Stimulated activated CD4-positive, alpha-beta T cell treated with anti-CD3 and anti-CD28 coated beads, Interleukin-2, amount 100 ng/mL, for 48 hours (primary cell): ENCODE results near the gene AMIGO3.

Experiments used
- DNase-seq, 2 donors: peaks; one replicate each; pipeline ENCODE4 v3.0.0-alpha.2; 2020

The AMIGO3 gene

DNA sequence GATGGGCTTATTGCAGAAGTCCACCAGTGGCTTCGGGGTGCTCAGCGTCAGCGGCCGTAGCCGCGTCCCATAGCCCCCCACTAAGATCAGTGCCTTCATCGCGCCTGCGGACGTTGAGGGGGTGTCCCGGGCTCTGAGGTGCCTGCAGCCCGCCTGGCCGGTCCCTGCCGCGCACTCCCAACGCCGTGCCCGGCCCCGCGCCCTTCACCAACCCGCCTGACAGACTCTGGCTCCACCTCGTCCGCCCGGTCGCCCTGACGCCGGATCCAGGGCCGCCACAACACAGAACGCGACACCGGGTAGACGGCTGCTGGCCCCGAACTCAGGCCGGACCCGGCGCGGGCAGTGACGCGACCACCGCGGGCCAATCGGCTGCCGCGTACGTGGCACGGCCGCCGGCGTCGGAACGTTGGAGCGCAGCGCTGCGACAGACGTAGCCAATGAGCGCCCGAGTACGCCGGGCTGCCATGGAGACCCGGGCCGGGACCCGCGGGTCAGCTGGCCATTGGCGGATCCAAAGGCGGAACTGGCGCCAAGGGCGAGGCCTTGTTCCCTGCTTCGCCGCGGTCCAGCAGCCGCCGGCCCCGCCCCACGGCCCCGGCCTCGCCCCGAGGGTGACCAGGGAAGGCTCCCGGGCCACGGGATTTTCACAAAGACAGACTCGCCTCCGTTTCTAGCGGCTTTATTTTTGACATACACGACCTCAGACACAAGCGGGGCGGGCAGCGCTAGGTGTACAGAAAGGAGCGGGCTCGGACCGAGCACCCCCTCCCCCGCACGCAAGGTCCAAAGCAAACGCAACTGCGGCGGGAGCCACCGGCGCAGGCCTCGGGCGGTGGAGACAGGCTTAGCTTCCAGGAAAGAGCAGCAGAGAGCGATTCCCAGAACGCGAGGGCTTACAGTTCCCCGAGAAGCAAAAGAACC lies 4.4 kb upstream of the AMIGO3 start, which contains the start of gene GMPPB:
Gene GMPPB (minus strand): TSS at position 324 of the 924 bp plus-strand sequence. CDS start 225 bp downstream, at position 99.
- DNase-seq: peak; percentile 92 to 95

DNA sequence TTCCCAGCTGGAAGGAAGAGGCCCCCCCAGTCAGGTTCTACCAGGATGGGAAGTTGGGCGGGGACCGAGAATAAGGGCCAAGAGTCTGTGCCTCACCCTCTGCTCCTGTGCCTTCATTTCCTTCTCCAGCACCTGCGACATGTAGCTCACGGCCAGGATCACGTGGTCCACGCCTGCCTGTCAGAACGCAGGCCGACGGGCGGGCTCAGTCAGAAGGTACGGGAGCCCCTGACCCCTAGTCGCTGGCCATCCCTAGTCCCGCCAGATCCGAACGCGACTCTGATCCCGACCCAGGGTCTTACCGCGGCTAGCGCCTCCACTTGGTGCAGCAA lies 3.8 kb upstream of the AMIGO3 start:
- DNase-seq: peak; percentile 41 to 56

DNA sequence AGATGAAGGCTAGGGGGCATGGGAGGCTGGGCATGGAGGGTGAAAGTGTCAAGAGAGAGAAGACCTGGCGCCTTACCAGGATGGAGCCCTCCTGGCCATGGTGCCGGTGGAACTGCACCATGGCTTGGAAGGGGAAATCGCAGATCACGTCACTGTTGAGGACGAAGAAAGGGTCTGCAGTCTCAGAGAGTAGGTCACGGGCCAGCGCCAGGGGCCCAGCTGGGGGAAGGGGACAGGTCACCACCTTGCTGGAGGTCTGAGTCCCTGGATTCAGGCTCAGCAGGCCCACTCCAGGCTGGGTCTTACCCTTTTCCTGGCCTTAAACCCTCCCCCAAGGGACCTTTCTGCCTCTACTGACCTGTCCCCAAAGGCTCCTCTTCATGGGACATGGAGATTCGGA lies 3.4 kb upstream of the AMIGO3 start:
- DNase-seq: no peak

DNA sequence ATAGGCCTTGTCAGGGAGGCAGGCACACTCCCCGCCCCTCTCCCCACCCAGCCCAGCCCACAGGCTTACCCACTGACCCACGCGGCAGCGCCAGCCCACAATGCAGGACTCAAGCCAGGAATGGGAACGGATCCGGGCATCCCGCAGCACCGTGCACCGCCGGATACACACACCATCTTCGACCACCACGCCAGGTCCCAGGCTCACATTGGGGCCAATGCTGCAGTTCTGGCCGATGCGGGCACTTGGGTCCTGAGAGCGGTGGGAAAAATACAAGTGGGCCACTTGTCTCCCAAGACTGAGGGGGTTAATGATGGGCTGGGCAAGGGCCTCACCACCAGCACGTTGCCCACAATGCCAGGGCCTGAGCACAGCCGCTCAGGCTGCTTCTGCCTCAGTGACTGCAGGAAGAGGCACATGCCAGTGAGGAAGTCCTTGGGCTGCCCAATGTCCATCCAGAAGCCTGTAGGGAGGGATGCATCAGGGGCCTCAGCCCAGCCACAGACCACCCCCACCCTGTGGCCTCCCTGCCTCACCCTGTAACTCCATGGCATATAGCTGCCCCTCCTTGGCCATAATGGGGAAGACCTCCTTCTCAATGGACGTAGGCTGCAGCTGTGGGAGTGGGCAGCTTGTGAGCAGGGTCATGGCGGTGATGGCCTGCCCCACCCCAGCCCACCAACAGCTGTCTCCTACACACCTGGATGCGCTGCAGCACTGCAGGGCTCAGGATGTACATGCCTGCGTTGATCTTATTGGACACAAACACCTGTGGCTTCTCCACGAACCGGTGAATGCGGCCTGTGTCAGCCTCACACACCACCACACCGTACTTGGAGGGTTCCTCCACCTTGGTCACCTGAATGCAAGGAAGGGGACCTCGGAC lies 2.7 kb upstream of the AMIGO3 start:
- no peak for DNase-seq

DNA sequence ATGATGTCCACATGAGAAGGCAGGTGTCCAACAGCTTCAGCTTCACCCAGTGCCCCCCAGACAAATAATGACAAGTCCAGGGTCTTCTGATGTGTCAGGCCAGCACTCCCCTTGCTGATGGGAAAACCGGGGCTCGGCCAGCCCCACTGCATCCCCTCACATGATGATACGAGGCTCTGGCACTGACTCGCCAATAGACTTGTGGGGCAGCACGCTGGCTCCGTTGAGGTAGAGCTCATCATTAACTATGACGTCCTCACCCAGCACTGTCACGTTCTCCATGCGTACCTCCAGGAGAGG lies 2.1 kb upstream of the AMIGO3 start:
- no peak for DNase-seq

DNA sequence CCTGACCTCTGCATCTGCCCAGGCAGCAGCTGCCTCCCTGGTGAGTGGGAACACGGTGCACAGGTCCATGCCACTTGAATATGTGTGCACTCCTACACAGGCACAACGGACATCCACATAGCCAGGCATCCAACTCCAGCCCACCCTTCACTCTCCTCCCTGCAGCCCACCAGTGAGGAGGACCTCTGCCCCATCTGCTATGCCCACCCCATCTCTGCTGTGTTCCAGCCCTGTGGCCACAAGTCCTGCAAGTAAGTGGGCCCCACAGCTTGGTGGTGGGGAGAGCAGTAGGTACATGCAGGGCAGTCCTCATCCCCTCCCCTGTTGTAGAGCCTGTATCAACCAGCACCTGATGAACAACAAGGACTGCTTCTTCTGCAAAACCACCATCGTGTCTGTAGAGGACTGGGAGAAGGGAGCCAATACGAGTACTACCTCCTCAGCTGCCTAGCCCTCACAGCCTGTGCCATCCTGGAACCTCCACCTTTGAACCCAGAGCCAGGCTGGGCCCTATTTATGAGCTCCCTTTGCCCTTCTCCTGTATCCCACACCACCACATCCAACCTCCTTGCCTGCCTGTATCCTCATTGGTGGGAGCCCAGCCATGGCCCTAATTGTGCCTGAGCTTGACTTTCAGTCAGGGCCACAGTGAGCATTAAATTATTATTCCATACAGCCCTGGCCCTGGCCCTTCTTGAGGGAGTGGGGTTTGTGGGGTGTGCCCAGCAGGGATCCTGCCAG lies 1.5 kb upstream of the AMIGO3 start:
- no peak for DNase-seq

DNA sequence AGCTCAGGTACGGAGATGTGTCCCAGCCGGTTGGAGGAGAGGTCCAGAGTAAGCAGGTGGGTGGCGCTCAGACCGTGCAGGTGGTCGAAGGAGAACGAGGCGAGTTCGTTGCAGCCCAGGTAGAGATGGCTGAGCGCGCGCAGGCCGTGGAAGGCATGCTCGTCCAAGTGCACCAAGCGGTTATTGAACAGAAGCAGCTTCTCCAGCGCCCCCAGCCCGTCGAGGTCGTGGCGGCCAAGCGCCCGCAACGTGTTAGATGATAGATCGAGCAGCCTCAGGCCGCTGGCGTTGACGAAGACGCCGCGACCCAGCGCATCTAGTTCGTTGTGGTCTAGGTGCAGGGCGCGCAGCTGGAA lies 648 bp downstream of the AMIGO3 start:
- no peak for DNase-seq

DNA sequence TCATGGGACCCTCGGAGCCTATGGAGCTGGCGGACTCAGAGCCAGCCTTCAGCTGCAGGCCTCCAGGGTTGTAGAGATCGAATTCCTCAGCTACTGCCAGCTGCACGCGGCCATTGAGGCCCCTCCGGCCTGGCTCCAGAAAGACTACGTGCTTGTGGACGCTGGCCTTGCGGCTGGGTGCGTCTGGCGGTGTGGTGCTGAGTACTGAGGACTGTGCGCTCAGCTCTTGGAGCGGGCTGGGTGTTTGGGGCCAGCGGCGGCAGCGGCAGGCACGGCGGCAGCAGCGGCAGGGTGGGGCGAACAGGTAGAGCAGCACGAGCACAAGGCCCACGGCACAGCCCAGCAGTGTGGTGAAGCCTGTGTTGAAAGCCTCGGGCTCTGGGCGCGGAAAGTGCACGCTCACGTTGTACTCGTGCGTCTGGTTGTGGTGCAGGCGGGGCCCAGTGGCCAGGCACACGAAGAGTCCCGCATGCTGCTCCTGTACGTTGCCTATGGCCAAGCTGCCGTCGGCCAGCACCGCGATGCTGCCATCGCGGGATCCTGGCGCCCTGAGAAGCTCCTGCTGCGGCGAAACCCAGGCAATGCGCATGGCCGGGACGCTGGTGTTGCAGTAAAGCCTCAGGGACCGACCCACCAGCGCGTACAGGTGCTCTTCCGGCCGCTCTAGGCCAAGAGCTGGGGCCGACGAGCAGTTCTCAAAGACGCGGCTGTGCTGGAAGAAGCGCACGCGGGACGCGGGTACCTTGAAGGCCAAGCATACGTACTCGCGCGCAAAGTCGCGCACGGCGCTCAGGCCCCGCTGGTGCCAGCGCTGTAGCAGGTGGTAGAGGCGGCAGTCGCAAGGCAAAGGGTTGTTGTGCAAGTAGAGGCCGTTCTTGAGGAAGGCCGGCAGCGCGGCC lies 1.3 kb downstream of the AMIGO3 start:
- DNase-seq: no peak

DNA sequence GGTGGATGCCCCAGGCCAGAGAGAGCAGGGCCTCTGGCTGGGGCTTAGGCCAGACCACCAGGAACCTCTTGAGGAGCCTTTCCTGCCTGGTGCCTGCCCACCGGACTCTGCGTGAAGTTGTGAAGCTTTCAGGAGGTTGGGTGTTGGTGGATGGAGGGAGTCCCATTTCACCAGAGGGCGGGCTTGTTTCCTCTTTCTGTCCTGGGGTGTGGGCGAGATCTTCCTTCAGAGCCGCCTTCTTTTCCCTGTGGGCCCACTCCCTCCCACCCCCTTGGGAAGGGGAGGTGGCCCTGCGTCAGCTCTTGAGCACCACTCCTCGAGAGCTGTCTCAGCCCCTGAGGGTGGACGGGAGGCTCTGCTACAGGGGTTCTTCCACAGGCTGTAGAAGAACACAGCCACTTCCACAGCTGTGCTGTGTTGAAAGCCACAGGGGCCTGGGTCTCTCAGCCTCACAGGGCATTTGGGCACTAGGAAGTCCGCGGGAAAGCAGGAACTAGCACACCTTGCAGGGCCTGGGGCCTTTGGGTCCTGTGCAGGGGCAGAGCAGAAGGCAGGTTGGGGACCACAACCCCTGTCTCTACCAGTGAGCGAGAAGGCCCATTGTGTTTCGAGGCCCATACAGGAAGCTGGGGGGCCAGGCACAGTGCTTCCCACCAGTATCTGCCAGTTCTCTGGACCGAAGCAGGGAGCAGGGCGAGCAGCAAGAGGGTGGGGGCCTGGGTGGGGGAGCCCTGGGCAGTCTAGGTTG lies 2.1 kb downstream of the AMIGO3 start:
- no peak for DNase-seq

DNA sequence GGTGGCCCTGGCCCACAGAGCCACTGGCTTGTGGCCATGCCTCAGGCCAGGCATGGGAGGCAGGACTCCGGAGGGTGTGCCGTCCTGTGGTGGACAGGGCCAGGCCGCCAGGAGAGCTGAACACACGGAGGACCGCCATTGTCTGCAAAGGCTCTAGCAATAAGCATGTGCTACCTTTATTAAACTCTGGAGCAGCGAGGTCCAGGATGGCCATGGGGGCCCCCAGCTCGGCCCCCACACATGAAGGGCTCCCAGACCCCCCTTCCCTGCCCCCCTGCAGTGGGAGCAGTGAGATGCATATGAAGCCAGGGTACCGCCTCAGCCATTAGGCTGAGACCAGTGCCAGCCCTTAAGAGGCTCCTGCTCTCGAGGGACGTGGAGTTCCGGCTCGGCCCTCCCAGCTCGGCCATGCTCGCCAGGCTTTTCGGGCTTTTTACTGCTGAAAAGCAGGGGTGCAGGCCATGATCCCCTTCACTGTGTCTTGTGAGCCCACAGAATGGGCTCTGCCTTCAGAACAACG lies 2.7 kb downstream of the AMIGO3 start:
- no peak for DNase-seq

DNA sequence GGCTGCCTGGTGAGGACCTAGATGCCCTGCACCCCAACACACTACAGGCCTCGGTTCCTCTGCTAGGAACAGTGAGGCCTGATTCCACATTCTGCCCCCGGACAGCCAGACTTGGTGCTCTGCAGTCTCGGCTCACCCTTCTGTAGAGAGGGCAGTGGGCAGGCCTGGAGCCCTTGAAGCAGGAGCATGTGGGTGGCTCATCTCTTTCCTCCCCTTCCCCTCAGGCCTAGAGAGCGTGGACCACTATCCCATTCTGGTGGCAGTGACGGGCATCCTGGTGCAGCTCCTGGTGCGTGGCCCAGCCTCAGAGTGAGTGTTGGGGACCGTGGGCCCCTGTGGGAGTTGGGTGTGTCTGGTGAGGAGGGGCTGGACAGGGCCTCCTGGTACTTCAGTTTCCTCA lies 3.3 kb downstream of the AMIGO3 start:
- no peak for DNase-seq

DNA sequence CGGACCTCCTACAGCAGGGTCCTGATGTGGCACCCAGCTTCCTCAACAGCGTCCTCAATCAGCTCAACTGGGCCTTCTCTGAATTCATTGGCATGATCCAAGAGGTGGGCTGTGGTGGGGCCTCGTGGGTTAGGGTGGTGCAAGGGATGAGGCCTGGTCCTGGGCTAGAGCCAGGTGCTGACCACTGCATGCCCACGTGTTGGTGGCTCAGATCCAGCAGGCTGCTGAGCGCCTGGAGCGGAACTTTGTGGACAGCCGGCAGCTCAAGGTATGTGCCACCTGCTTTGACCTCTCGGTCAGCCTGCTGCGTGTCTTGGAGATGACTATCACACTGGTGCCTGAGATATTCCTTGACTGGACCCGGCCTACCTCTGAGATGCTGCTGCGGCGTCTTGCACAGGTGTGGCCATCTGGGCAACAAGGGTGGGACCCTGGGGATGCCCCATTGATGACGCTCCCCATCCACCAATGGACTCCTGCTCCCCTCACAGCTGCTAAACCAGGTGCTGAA lies 3.8 kb downstream of the AMIGO3 start:
- DNase-seq: no peak

DNA sequence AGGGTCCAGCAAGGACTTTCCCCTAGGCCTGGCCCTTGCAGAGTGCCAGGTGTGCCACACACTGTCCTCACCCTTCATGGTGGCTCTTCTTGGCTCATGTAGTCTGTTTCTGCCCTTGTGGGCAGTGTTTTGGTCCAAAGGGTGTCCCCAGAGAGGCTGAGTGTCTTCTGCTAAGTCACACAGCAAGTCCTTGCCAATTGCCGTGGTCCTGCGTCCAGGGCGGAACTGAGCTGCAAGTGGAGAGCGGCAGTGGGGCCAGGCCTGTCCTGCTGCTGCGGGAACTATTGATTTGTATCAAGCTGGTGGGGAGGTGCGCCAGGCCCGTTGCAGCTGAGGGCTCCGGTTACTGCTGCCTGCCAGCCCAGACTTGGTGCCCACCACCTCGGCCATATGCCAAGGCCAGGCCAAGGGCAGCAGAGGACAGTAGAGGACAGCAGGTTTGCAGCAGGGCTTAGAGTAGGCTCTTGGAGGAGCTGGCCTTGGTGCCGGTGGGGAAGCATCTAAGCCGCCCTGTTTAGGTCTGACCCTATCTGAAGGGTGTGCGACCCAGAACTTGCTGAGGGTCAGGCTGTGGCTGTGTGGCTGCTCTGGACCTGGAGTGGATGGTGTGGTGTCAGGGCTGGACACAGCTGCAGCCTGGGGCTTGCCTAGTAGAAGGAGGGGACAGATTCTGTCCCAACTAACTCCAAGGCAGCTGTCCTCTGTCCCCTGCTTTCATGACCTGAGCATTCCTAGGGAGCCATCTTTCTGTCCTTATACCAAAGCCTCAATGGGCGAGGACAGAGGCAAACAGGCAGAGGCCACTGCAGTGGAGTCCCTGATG lies 4.5 kb downstream of the AMIGO3 start:
- no peak for DNase-seq

DNA sequence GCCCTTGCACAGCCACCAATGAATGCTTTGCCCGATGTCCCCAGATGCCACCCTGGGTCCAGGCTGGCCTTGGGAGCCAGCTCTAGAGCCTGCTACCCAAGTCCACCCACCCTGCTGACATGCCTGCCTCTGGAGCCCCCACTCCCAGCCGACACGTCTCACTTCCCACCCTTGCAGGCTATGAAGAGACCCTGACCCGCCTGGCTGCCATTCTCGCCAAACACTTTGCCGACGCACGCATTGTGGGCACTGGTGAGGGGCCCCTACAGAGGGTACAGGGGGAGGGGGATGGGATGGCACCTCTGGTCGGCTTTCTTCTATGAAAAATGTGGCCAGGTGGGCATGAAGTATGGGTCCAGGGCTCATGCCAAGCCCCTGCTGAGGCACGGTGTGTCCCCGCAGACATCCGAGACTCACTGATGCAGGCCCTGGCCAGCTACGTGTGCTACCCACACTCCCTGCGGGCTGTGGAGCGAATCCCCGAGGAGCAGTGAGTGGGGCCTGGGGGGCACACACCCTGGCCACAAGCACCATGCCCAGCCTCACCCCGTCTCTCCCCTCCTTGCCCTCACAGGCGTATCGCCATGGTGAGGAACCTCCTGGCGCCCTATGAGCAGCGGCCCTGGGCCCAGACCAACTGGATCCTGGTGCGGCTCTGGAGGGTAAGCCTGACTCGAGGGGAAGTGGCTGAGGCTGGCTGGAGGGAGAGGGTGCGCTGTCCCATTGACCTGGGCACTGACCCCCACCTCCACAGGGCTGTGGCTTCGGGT lies 6.0 kb downstream of the AMIGO3 start:
- DNase-seq: no peak

DNA sequence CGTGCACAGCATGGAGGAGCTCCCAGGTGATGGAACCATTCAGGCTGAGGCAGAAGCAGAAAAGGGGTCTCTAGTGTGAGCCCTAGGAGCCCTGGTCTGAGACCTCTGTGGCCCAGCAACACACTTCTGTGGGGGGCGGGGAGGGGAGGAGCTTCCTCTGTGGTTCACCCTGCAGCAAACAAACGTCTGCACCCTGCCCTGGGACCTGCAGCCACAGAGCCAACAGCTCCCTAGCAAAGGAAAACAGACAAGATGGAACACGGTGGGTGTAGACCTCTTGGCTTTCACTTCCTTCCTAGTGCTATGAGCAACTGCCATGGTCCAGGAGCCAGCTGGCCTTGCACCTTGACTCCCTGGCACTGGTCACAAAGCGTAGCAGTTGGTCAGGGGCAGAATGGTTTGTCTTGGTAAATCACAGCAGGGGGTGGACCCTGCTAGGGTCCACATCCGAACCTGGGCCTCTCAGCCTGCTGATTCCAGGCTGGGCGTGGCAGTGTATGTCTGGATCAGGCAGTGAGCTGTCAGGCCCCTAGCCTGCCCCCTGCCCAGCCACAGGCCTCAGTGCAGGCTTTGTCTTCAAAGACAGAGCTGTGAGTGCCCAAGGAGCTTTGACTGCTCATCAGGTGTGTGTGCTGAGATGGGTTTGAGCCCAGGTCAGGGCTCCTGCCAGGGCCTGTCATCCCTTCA lies 6.7 kb downstream of the AMIGO3 start:
- DNase-seq: no peak

DNA sequence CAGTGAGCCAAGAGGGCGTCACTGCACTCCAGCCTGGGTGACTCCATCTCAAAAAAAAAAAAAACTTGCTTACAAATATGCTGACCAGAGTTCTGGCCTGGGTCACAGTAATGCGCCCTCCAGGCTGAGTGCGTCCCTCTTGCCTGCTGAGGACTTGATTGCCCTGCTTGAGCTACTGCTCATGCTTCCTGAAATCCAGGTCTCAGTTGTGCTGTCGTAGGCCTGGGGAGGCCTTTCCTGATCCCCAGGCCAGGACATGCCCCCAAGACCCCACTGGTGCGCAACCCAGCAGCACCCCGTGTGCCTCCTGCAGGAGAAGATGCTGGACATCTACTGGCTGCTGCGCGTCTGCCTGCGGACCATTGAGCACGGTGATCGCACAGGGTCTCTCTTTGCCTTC lies 7.3 kb downstream of the AMIGO3 start:
- DNase-seq: no peak

DNA sequence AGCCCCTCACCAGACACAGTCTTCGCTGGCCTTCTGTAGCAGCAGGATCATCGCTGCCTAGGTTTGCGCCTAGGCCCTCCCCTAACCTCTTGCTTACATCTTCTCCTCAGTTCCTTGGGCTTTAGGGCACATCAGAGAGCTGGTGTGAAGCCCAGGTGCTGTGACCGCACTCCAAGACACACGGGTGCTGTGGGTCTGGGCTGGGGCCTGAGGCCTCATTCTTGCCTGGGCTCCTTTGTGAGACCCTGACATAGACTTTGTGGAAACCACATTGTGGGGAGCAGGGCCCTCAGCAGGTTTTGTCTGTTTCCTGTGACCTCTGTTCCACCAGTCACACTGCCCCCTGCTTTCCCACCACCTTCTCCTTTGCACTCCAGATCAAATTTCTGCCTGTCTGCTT lies 8.0 kb downstream of the AMIGO3 start:
- no peak for DNase-seq

DNA sequence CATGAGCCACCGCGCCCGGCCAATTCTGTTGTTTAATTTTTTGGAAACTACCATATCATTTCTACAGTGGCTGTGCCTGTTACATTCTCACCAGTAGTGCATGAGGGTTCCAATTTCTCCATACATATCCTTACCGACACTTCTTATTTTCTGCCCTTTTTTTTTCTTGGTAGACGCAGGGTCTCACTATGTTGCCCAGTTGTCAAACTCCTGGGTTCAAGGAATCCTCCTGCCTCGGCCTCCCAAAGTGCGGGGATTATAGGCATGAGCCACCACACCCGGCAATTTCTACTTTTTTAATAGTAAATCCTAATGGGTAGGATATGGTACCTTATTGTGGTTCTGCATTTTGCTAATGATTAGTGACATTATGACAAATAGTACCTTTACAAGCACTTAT lies 9.6 kb downstream of the AMIGO3 start:
- DNase-seq: no peak

DNA sequence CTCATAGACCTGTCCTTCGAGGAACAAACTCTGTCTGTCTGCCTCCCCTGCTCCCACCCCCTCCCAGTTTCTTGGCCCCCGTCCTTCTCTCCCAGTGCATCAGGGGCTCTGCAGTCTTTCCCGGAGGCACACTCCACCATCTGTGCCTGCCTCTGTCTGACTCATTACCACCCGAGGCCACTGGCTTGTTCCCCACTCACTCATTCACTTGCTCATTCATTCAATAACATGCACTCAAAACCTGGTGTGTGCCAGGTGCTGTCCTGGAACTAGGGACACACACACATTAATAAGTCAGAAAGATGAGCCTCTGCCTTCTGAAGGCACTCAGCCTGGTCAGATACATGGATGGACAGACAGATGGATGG lies 12.4 kb downstream of the AMIGO3 start:
- no peak for DNase-seq
